Embryonic facial prominence (tissue), 1 donor: ENCODE measurements around the gene TMUB1.
"Not testable (repeated sequence)": the region's sequence is repeated elsewhere in the genome, so short reads cannot be mapped to it uniquely, and the experiment has no call there.

Experiments
- DNase-seq: peaks from one replicate; pipeline ENCODE4 v3.0.0-alpha.2; 2016; ENCODE audit errors: extremely low spot score

The TMUB1 gene

GRCh38 chr7:151056666-151057505 is 26.4 kb downstream of the TMUB1 start:
- DNase-seq, result no peak

DNA sequence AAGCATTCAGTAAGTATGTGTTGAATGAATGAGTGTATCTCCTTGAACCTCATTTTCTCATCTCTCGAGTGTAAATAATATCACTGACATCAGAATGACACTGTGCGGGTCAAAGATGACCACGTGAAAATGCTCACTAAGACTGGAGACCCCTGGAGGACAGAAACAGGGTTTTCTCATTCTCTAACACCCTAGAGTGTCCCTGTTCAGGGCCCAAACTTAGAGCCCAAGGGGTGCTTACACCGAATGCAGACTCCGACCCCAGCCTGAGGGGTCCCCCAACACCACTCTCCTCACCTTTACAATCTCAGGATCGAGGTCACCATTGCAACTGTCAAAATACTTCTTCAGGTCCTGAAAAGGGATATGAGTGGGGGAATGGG is 27.0 kb downstream of the TMUB1 start:
- no peak for DNase-seq

DNA sequence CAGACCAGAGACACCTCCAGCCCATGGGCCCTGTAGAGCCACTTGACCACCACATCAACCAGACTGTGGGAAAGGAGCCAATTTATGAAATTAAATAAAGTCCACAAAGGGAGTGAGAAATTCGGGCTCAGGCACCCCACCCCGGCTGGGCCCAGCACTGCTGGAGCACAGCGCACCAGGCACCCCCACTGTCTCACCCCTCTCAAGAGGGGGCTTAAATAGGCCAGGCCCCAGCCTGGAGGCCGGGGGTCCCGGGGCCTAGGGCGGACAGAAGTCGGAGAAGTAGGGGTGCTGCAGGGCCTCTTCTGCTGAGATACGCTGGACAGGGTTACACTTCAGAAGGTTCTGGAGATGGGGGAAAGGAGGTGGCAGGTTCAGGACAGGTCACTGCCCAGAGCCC is 29.5 kb downstream of the TMUB1 start:
- no peak for DNase-seq

GRCh38 chr7:151053096-151053495 is 30.2 kb downstream of the TMUB1 start:
- DNase-seq, result no peak

- no peak for DNase-seq
These were observed 32.2 kb downstream of the TMUB1 start for GRCh38 chr7:151051108-151051507.

DNA sequence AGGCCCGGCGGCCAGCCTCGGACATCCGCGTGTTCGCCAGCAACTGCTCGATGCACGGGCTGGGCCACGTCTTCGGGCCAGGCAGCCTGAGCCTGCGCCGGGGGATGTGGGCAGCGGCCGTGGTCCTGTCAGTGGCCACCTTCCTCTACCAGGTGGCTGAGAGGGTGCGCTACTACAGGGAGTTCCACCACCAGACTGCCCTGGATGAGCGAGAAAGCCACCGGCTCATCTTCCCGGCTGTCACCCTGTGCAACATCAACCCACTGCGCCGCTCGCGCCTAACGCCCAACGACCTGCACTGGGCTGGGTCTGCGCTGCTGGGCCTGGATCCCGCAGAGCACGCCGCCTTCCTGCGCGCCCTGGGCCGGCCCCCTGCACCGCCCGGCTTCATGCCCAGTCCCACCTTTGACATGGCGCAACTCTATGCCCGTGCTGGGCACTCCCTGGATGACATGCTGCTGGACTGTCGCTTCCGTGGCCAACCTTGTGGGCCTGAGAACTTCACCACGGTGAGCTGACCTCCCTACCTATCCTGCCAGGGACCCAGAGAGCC is 34.3 kb downstream of the TMUB1 start:
- DNase-seq, result no peak

GRCh38 chr7:151047976-151048815 is 35.1 kb downstream of the TMUB1 start, which contains the start of gene ASIC3:
Gene ASIC3 (plus strand): TSS chr7:151048531. CDS start chr7:151048886, 355 bp downstream.
- DNase-seq, result no peak

DNA sequence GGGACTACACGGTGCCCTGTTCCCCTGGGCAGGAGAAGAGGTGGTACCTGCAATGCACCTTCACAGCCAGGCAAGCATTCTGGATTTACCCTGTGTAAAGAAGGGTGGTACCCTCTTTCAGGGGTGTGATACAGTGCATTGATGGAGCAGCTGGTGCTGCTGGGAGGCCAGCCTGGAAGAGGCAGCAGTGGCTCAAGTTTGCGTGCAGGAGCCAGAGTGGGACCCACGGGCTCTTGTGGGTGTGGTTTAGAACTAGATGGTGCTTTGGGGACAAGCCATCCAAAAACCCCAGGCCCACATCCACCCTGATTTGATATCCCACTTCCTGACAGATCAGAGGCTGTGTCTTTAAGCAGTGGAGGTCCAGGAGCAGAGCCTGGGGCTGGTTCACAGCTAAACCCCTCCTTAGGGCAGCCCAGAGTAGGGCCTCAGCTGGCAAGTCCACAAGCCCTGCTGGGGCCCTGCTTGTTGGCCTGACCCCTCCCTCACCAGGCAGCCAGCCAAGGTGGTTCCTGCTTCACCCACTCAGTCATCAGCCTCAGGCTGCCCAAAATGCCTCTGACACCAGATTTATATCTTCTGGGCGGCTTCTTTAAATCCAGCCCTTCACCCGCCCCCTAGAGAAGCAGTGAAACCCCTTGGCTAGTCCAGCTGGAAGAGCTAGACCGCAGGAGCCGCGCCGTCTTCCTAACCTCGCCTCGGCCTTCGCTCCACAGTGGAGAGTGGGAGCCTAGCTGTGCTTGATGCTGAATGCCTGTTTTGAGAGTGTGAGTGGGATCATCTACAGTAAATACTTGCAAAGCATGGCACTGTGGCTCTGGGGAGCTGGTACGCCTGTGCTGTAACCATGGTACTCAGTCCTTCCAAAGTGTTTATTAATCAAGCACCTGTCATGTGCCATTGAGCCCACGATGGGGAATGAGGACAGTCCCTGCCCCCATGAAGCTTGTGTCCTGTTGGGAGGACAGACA is 36.4 kb downstream of the TMUB1 start:
- no peak for DNase-seq

DNA sequence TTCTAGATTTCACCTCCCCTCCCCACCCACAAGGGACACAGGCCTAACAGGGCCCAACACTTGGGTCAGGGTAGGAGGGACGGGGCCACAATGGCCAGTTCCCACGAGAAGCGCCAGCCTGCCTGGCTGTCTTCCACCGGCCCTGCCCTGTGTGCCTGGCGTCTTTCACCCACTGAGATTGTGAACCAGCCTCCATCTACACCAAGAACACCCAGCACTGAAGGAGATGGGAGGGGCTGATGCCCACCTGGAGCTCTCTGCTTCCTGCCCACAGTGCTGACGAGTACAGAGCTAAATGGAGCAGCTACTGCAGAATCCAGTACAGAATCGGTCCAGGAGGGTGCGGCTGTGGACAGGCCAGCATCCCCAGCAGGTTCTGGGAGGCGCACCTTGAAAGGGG is 37.3 kb downstream of the TMUB1 start:
- no peak for DNase-seq

GRCh38 chr7:151045262-151045661 is 38.0 kb downstream of the TMUB1 start:
- no peak for DNase-seq

DNA sequence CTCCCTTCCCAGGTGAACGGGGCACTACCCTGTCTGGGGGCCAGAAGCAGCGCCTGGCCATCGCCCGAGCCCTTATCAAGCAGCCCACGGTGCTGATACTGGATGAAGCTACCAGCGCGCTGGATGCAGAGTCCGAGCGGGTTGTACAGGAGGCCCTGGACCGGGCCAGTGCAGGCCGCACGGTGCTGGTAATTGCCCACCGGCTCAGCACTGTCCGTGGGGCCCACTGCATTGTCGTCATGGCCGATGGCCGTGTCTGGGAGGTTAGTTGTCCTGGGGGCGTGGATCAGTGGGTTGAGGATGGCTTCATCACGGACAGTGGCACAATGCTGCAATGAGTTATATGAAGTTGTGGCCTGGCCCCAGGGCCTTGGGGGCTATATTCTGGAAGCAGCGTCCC is 39.3 kb downstream of the TMUB1 start:
- no peak for DNase-seq

DNA sequence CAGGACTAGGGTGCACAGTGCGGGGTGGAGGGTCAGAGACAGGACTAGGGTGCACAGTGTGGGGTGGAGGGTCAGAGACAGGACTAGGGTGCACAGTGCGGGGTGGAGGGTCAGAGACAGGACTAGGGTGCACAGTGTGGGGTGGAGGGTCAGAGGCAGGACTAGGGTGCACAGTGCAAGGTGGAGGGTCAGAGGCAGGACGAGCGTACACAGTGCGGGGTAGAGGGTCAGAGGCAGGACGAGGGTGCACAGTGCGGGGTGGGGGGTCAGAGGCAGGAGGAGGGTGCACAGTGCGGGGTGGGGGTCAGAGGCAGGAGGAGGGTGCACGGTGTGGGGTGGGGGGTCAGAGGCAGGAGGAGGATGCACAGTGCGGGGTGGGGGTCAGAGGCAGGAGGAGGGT is 39.8 kb downstream of the TMUB1 start:
- DNase-seq, result not testable (repeated sequence)

- no peak for DNase-seq
These were observed 42.5 kb downstream of the TMUB1 start for GRCh38 chr7:151040616-151041375.

GRCh38 chr7:151039850-151040548 is 43.3 kb downstream of the TMUB1 start:
- no peak for DNase-seq

DNA sequence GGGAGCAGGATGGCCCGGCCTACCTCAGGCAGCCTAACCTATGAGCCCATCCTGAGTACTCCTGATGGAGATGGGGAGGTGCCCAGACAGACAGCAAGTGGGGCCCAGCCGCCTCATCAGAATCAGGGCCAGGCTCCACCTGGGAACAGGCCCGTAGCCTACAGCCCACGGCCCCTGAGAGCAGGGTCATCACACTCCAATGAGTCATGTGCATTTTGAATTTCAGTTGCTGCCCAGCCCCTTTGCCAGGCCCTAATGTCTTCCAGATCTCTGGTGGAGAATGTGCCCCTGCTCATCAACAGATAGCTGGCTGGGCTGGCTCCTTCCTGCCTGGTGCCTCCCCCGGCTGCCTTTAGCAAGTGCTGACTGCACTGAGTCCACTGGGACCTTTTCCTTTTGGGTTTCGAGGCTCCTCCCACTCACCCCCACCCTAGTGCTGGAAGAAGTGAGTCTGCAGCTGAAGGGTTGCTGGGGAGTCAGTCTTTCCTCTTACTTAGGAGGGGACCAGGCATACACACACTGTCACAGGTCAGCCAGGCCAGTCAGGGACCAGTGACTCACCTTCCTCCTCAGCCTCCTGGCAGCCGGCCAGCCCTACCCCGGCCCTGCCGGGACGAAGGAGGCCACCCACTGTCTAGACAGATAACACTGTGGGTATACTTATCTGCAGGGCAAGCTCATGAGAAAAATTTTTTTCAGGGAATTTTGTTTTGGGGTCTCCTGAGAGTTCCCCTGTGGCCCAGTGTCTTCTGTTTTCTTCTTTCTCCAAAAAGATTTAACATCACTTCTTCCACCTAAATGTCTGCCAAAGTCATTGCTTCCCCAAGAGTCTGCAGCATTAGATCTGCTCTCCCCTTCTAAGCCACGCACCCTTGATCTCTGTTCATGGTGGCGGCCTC is 44.1 kb downstream of the TMUB1 start:
- no peak for DNase-seq

DNA sequence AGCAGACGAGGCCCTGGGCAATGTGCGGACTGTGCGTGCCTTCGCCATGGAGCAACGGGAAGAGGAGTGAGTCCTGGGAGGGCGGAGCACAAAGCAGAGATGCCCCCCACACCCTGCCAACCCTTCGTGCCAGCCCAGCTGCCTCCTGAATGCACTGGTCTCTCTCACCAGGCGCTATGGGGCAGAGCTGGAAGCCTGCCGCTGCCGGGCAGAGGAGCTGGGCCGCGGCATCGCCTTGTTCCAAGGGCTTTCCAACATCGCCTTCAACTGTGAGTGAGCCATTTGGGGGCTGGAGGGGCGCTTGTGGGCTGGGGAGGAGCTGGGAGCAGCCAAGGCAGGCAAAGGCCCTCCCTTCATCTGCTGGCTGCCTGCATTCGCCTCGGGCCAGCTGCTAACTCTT is 47.4 kb downstream of the TMUB1 start:
- DNase-seq, result no peak

DNA sequence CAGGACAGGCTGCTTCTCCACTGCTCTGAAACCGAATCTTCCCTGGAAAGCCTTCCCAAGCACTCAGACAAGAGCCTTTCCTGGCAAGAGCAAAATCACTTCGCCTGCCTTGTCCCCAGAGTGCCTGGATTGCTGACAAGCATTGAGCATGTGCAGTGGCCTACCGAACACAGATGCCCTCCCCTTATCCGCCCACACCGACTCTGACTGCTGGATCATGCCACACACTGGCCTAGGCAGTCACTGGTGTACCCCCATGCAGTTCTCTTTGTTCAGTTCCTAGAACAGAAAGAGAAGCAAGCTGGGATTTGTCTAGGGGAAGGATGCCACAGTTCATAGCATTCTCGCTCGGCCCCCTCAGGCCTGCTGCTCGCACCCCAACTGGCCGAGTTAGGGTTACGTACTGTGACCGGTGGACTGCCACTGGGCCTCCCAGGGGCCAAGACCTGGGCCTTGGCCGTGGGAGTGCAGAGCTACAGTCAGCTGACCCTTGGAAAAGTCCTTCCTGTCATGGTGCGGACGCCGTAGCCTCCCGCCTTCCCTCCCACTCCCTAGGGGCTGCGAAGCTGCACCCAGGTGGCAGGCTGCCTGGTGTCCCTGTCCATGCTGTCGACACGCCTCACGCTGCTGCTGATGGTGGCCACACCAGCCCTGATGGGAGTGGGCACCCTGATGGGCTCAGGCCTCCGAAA is 48.1 kb downstream of the TMUB1 start:
- no peak for DNase-seq

DNA sequence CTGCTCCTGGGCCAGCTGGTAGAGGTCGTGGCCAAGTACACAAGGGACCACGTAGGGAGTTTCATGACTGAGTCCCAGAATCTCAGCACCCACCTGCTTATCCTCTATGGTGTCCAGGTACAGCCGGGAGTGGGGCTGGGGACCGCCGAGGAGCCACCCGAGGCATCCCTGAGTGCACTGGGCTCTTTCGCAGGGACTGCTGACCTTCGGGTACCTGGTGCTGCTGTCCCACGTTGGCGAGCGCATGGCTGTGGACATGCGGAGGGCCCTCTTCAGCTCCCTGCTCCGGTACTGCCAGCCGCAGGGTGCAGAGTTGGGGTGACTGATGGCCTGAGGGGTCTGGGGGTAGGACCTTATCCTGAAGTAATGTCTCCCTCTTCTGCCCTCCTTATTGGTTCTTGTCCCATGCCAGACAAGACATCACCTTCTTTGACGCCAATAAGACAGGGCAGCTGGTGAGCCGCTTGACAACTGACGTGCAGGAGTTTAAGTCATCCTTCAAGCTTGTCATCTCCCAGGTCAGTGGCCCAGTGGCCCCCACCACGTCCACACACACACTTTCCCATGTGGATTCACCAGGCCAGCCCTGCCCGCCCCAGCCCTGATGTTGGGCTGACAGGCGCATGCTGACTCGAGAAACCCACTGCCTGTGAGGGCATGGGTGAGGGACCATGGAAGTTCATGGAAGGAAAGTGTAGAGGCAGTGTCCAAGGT is 48.8 kb downstream of the TMUB1 start:
- no peak for DNase-seq
